Transverse colon (tissue), 4 donors: ENCODE results near the gene ZNF791. TPM values are rescaled to one million over a fixed set of nuclear protein-coding genes. Genes with fewer than 3 reads are reported as not detected.

ENCODE experiments used
- DNase-seq: peaks from one replicate; pipeline ENCODE4 v3.0.0-alpha.2; 2019
- H3K27ac ChIP-seq, 4 donors: fragments of 200-600 bp; sonication (generic); 2 replicates each; pipeline ENCODE4 v1.5.1; 2016 to 2018; ENCODE audit warnings: inconsistent platforms in 4 of 4
- H3K27me3 ChIP-seq: fragments of 200-600 bp; sonication (generic); 2 replicates; pipeline ENCODE4 v1.5.1; 2017; ENCODE audit warnings: inconsistent platforms
- H3K36me3 ChIP-seq, 4 donors: fragments of 200-600 bp; sonication (generic); 2 replicates each; pipeline ENCODE4 v1.5.1; 2017 to 2019; ENCODE audit warnings: inconsistent platforms in 4 of 4
- H3K4me1 ChIP-seq, 4 donors: fragments of 200-600 bp; sonication (generic); 2 replicates each; pipeline ENCODE4 v1.5.1; 2017 to 2020; ENCODE audit warnings: inconsistent platforms in 4 of 4
- H3K4me3 ChIP-seq, 4 donors: fragments of 200-600 bp; sonication (generic); 1 replicate in 1 of 4; 2 replicates in 3 of 4; pipeline versions ENCODE4 v1.5.1 to v1.6.1; 2017 to 2019; ENCODE audit warnings: inconsistent platforms in 4 of 4
- H3K9me3 ChIP-seq, 2 donors: fragments of 200-600 bp; sonication (generic); 2 replicates each; pipeline ENCODE4 v1.5.1; 2017 to 2019; ENCODE audit warnings: inconsistent platforms in 2 of 2
- CTCF ChIP-seq, 5 experiments: fragments of 200-600 bp in 3 of 5; fragments of 450-650 bp in 2 of 5; sonication (generic) in 3 of 5; IDR thresholded peaks; 1 replicate in 2 of 5; 2 replicates in 3 of 5; pipeline ENCODE4 v1.5.1; 2016 to 2017; ENCODE audit warnings: antibody characterized with exemption in 5 of 5, inconsistent platforms in 3 of 5, mild to moderate bottlenecking in 2 of 5, moderate library complexity in 1 of 5
- EP300 ChIP-seq: sonication (generic); formaldehyde crosslinking; IDR thresholded peaks from one replicate; pipeline ENCODE4 v1.6.1; 2017; ENCODE audit warnings: antibody characterized with exemption, low read depth
- POLR2A ChIP-seq: fragments of 450-650 bp; IDR thresholded peaks from one replicate; pipeline ENCODE4 v1.6.1; 2016; ENCODE audit warnings: antibody characterized with exemption, mild to moderate bottlenecking, moderate library complexity
- POLR2AphosphoS5 ChIP-seq, 3 donors: sonication (generic); formaldehyde crosslinking; IDR thresholded peaks; one replicate each; pipeline ENCODE4 v1.6.1; 2016; ENCODE audit warnings: antibody characterized with exemption in 3 of 3
- WGBS, 2 donors: methylation state at CpG; one replicate each; pipeline ENCODE4 v1.1.5; 2018; ENCODE audit warnings: low coverage in 1 of 2; 5-methylcytosine and 5-hydroxymethylcytosine counted together
- in situ Hi-C, 4 donors: fragments of 200-750 bp; cut with MboI; loops; one replicate each; pipeline versions ENCODE4 v1.15.0 to v1.15.1; 2017; ENCODE audit warnings: low sequenced_read_pairs in 3 of 4, low pct_ligation_motif_present in 1 of 4, low pct_unique_long_range_greater_than_20kb in 1 of 4
- intact Hi-C: fragments of 100-400 bp; cut with DNase I; formaldehyde crosslinking; loops from one replicate; pipeline ENCODE4 v1.15.1; 2023; ENCODE audit warnings: low total_unique reads
- total RNA-seq, 4 donors: library from RNA; depleted of rRNA; stranded (reverse); fragments of >200 nt; gene quantifications; one replicate each; pipeline ENCODE4 v1.1.0, GENCODE V29; 2016

The ZNF791 gene
- total RNA-seq, 4 donors from 2014 or later, result 17.5 to 83.0 (median 24.9) TPM

- no peak for DNase-seq
- in situ Hi-C loops (no loop called here), intact Hi-C loops (no loop called here)
- peaks cover 3 to 53% (median 27%) of the 10 kb centered on the region in 4 donors for H3K36me3 ChIP-seq
- H3K27me3 ChIP-seq, result no peaks in the 10 kb centered on the region
- peaks cover 0 to 8% (median 2%) of the 10 kb centered on the region in 4 donors for H3K4me1 ChIP-seq
- H3K9me3 ChIP-seq, result peaks cover 21 to 23% of the 10 kb centered on the region in 2 donors
- WGBS, 2 donors, result 89 to 93% methylated on average over 2 to 4 of the region's 4 CpGs
- H3K4me3 ChIP-seq, result no peak overlapping the region
- H3K27ac ChIP-seq, result no peak overlapping the region
- TF ChIP-seq EP300 (no peak), POLR2AphosphoS5 (IDR thresholded peaks at IDR 0.05) (no peak), CTCF (IDR thresholded peaks at IDR 0.05) (no peak), POLR2A (no peak)
Observed at GRCh38 chr19:12623361-12624031, 12.8 kb downstream of the ZNF791 start.

- WGBS, 2 donors, result 86 to 89% methylated on average over 6 to 8 of the region's 8 CpGs
- in situ Hi-C loops (no loop called here), intact Hi-C loops (no loop called here)
- Histone ChIP-seq H3K4me1 (peaks cover 0 to 4% (median 0%) of the 10 kb centered on the region in 4 donors), H3K27me3 (no peaks in the 10 kb centered on the region), H3K27ac (no peak overlapping the region), H3K9me3 (peaks cover 27 to 29% of the 10 kb centered on the region in 2 donors), H3K36me3 (peaks cover 3 to 63% (median 30%) of the 10 kb centered on the region in 4 donors), H3K4me3 (no peak overlapping the region)
- DNase-seq, result no peak
- TF ChIP-seq POLR2AphosphoS5 (IDR thresholded peaks at IDR 0.05), result no peak
- no peak for TF ChIP-seq CTCF (IDR thresholded peaks at IDR 0.05)
- TF ChIP-seq EP300, result no peak
- no peak for TF ChIP-seq POLR2A
Observed at GRCh38 chr19:12626958-12627357, 16.2 kb downstream of the ZNF791 start.

- 96 to 98% methylated on average over 16 to 17 of the region's 17 CpGs for WGBS, 2 donors
- Histone ChIP-seq H3K4me3 (no peak overlapping the region), H3K27ac (no peak overlapping the region), H3K27me3 (no peaks in the 10 kb centered on the region), H3K4me1 (no peaks in the 10 kb centered on the region), H3K36me3 (peaks cover 3 to 59% (median 32%) of the 10 kb centered on the region in 4 donors), H3K9me3 (peaks cover 23 to 29% of the 10 kb centered on the region in 2 donors)
- TF ChIP-seq POLR2AphosphoS5 (IDR thresholded peaks at IDR 0.05), result no peak
- no peak for TF ChIP-seq CTCF (IDR thresholded peaks at IDR 0.05)
- TF ChIP-seq POLR2A, result no peak
- TF ChIP-seq EP300, result no peak
- intact Hi-C loops (no loop called here), in situ Hi-C loops (no loop called here)
- DNase-seq, result no peak
Observed at GRCh38 chr19:12628040-12629022, 17.6 kb downstream of the ZNF791 start.

GRCh38 chr19:12629215-12629614 lies 18.5 kb downstream of the ZNF791 start:
- H3K36me3 ChIP-seq, result peaks cover 3 to 53% (median 30%) of the 10 kb centered on the region in 4 donors
- WGBS, 2 donors, result 95 to 100% methylated on average over 4 to 7 of the region's 7 CpGs
- intact Hi-C loops, result no loop called here

More at GRCh38 chr19:12629215-12629614, 18.5 kb downstream of the ZNF791 start:
- Histone ChIP-seq H3K9me3 (peaks cover 23 to 29% of the 10 kb centered on the region in 2 donors), H3K27ac (no peak overlapping the region), H3K4me3 (no peak overlapping the region), H3K4me1 (no peaks in the 10 kb centered on the region), H3K27me3 (no peaks in the 10 kb centered on the region)
- no peak for DNase-seq
- TF ChIP-seq POLR2A (no peak), CTCF (IDR thresholded peaks at IDR 0.05) (no peak), POLR2AphosphoS5 (IDR thresholded peaks at IDR 0.05) (no peak), EP300 (no peak)
- in situ Hi-C loops, result no loop called here
